ENCODE results near the gene MRPL33.

Gene MRPL33

GRCh38 chr2:27771548-27772335 is at the start of gene MRPL33:
Gene MRPL33 (plus strand): TSS chr2:27771719. CDS start chr2:27771778, 59 bp downstream.
- peak; percentile 74 to 87 (median 78) for DNase-seq (ENCODE audit: low read depth in 3 of 3, low spot score in 1 of 3)

- no peak for DNase-seq (ENCODE audit: low read depth in 3 of 3, low spot score in 1 of 3)
Measured at GRCh38 chr2:27721884-27722485, 49.5 kb upstream of the MRPL33 start.

- DNase-seq (ENCODE audit: low read depth in 3 of 3, low spot score in 1 of 3), result no peak
Measured at GRCh38 chr2:27723372-27724144, 48.0 kb upstream of the MRPL33 start.

- DNase-seq (ENCODE audit: low read depth in 3 of 3, low spot score in 1 of 3), result no peak
Measured at GRCh38 chr2:27724191-27724590, 47.3 kb upstream of the MRPL33 start.

GRCh38 chr2:27724905-27725701 is 46.4 kb upstream of the MRPL33 start:
- no peak for DNase-seq (ENCODE audit: low read depth in 3 of 3, low spot score in 1 of 3)

- no peak for DNase-seq (ENCODE audit: low read depth in 3 of 3, low spot score in 1 of 3)
Measured at GRCh38 chr2:27727257-27727656, 44.3 kb upstream of the MRPL33 start.

- DNase-seq (ENCODE audit: low read depth in 3 of 3, low spot score in 1 of 3), result no peak
Measured at GRCh38 chr2:27728081-27728858, 43.2 kb upstream of the MRPL33 start.

- DNase-seq (ENCODE audit: low read depth in 3 of 3, low spot score in 1 of 3), result no peak
Measured at GRCh38 chr2:27729198-27729597, 42.3 kb upstream of the MRPL33 start.

- DNase-seq (ENCODE audit: low read depth in 3 of 3, low spot score in 1 of 3), result no peak
Measured at GRCh38 chr2:27729614-27730013, 41.9 kb upstream of the MRPL33 start.

- no peak for DNase-seq (ENCODE audit: low read depth in 3 of 3, low spot score in 1 of 3)
Measured at GRCh38 chr2:27730261-27730662, 41.3 kb upstream of the MRPL33 start.

GRCh38 chr2:27730980-27731691 is 40.4 kb upstream of the MRPL33 start:
- no peak for DNase-seq (ENCODE audit: low read depth in 3 of 3, low spot score in 1 of 3)

- no peak for DNase-seq (ENCODE audit: low read depth in 3 of 3, low spot score in 1 of 3)
Measured at GRCh38 chr2:27734305-27734704, 37.2 kb upstream of the MRPL33 start.

GRCh38 chr2:27735263-27735904 is 36.1 kb upstream of the MRPL33 start:
- DNase-seq (ENCODE audit: low read depth in 3 of 3, low spot score in 1 of 3), result peak in 2 of 3 donors; percentile 12 to 57

- DNase-seq (ENCODE audit: low read depth in 3 of 3, low spot score in 1 of 3), result no peak
Measured at GRCh38 chr2:27736031-27736889, 35.3 kb upstream of the MRPL33 start.

GRCh38 chr2:27736890-27737204 is 34.7 kb upstream of the MRPL33 start:
- no peak for DNase-seq (ENCODE audit: low read depth in 3 of 3, low spot score in 1 of 3)

GRCh38 chr2:27737676-27738348 is 33.7 kb upstream of the MRPL33 start:
- DNase-seq (ENCODE audit: low read depth in 3 of 3, low spot score in 1 of 3), result no peak

GRCh38 chr2:27738349-27739057 is 33.0 kb upstream of the MRPL33 start:
- DNase-seq (ENCODE audit: low read depth in 3 of 3, low spot score in 1 of 3), result no peak
